ENCODE measurements around the gene THEMIS.
"Not testable (repeated sequence)": the region's sequence is repeated elsewhere in the genome, so short reads cannot be mapped to it uniquely, and the experiment has no call there.

Gene THEMIS

GRCh38 chr6:127886603-127887002, 14.3 kb downstream of the THEMIS start:
- no peak overlapping the region for H3K9ac ChIP-seq (ENCODE audit: low read length)
- H3K36me3 ChIP-seq (replicated peaks; ENCODE audit: insufficient read depth, low read length), result no peaks in the 10 kb centered on the region
- no peaks in the 10 kb centered on the region for H3K9me3 ChIP-seq (replicated peaks; ENCODE audit: insufficient read depth, low read length)
- no peaks in the 10 kb centered on the region for H4K20me1 ChIP-seq (ENCODE audit: insufficient read depth, low read length)
- H3F3A ChIP-seq (ENCODE audit: insufficient read depth, low read length), result 0 out of 2 replicates have a peak, but pooled peaks cover 3% of the 10 kb centered on the region
- no peaks in the 10 kb centered on the region for H3K27me3 ChIP-seq (replicated peaks; ENCODE audit: insufficient read depth, low read length)
- peaks cover 13% of the 10 kb centered on the region for H3K4me1 ChIP-seq (ENCODE audit: low read length)
- TF ChIP-seq, protein P1, sequence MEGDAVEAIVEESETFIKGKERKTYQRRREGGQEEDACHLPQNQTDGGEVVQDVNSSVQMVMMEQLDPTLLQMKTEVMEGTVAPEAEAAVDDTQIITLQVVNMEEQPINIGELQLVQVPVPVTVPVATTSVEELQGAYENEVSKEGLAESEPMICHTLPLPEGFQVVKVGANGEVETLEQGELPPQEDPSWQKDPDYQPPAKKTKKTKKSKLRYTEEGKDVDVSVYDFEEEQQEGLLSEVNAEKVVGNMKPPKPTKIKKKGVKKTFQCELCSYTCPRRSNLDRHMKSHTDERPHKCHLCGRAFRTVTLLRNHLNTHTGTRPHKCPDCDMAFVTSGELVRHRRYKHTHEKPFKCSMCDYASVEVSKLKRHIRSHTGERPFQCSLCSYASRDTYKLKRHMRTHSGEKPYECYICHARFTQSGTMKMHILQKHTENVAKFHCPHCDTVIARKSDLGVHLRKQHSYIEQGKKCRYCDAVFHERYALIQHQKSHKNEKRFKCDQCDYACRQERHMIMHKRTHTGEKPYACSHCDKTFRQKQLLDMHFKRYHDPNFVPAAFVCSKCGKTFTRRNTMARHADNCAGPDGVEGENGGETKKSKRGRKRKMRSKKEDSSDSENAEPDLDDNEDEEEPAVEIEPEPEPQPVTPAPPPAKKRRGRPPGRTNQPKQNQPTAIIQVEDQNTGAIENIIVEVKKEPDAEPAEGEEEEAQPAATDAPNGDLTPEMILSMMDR (IDR thresholded peaks at IDR 0.05; ENCODE audit: low read length), result no peak
- no peak for TF ChIP-seq EZH2 (optimal IDR thresholded peaks at IDR 0.05; ENCODE audit: low read depth, low read length)
- no peak for TF ChIP-seq EZH2phosphoT487 (IDR thresholded peaks at IDR 0.05; ENCODE audit: low read length)
- H3K27ac ChIP-seq (ENCODE audit: low read length), result no peak overlapping the region
- no peak overlapping the region for H3K4me2 ChIP-seq (ENCODE audit: low read depth, low read length)
- no peaks in the 10 kb centered on the region for H3K79me2 ChIP-seq (ENCODE audit: low read length)
- H3K4me3 ChIP-seq (ENCODE audit: low read length), result no peak overlapping the region
- H3K9me2 ChIP-seq (replicated peaks; ENCODE audit: insufficient read depth, low read length), result no peaks in the 10 kb centered on the region
- DNase-seq, result no peak
- no peak overlapping the region for H2AFZ ChIP-seq (ENCODE audit: low read length)

GRCh38 chr6:127884134-127884533, 16.7 kb downstream of the THEMIS start:
- TF ChIP-seq, protein P1 (IDR thresholded peaks at IDR 0.05; ENCODE audit: low read length), result no peak

GRCh38 chr6:127881949-127882348, 18.9 kb downstream of the THEMIS start:
- not testable (repeated sequence) for H3K36me3 ChIP-seq (replicated peaks; ENCODE audit: insufficient read depth, low read length); H3K4me2 ChIP-seq (ENCODE audit: low read depth, low read length); H3K9ac ChIP-seq (ENCODE audit: low read length); H3K79me2 ChIP-seq (ENCODE audit: low read length); H4K20me1 ChIP-seq (ENCODE audit: insufficient read depth, low read length); H3K9me3 ChIP-seq (replicated peaks; ENCODE audit: insufficient read depth, low read length); H3K9me2 ChIP-seq (replicated peaks; ENCODE audit: insufficient read depth, low read length); H3K4me3 ChIP-seq (ENCODE audit: low read length); H3K27me3 ChIP-seq (replicated peaks; ENCODE audit: insufficient read depth, low read length); H2AFZ ChIP-seq (ENCODE audit: low read length)
- DNase-seq, result peak; percentile 62
- Histone ChIP-seq H3F3A (ENCODE audit: insufficient read depth, low read length) (peaks cover 16% of the 10 kb centered on the region), H3K27ac (ENCODE audit: low read length) (peak overlapping the region; percentile 70; the same call in 1 of the 2 replicates), H3K4me1 (ENCODE audit: low read length) (peaks cover 30% of the 10 kb centered on the region)

More at GRCh38 chr6:127884134-127884533, 16.7 kb downstream of the THEMIS start:
- Histone ChIP-seq H3K79me2 (ENCODE audit: low read length) (no peaks in the 10 kb centered on the region), H3K9ac (ENCODE audit: low read length) (no peak overlapping the region), H3K9me3 (replicated peaks; ENCODE audit: insufficient read depth, low read length) (no peaks in the 10 kb centered on the region), H3K4me3 (ENCODE audit: low read length) (no peak overlapping the region), H3K9me2 (replicated peaks; ENCODE audit: insufficient read depth, low read length) (no peaks in the 10 kb centered on the region), H3K27me3 (replicated peaks; ENCODE audit: insufficient read depth, low read length) (no peaks in the 10 kb centered on the region), H3K27ac (ENCODE audit: low read length) (no peak overlapping the region), H3K4me1 (ENCODE audit: low read length) (peaks cover 28% of the 10 kb centered on the region), H3F3A (ENCODE audit: insufficient read depth, low read length) (peaks cover 16% of the 10 kb centered on the region), H2AFZ (ENCODE audit: low read length) (no peak overlapping the region), H3K36me3 (replicated peaks; ENCODE audit: insufficient read depth, low read length) (no peaks in the 10 kb centered on the region), H4K20me1 (ENCODE audit: insufficient read depth, low read length) (no peaks in the 10 kb centered on the region), H3K4me2 (ENCODE audit: low read depth, low read length) (no peak overlapping the region)
- DNase-seq, result no peak

DNA sequence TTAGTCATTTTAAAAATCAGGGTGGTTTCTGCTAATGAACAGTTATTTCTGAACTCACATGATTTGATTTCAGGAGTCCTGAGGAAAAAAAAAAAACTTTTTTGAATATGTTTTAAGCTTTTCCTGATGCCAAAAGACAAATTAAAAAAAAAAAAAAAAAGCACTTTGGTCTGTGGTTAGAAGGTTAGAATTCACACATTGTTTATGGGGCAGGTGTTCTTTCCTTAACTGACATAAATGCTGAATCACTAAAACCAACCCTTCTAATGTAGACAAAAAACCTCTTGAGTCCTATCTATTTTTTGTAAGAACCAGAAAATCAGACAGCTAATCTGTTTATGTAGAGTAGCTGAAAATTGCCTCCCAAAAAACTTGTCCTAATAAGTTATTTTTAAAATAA, 20.4 kb downstream of the THEMIS start:
- H3K4me2 ChIP-seq (ENCODE audit: low read depth, low read length), result peak overlapping the region; percentile 21
- no peaks in the 10 kb centered on the region for H3K36me3 ChIP-seq (replicated peaks; ENCODE audit: insufficient read depth, low read length)
- no peaks in the 10 kb centered on the region for H3K27me3 ChIP-seq (replicated peaks; ENCODE audit: insufficient read depth, low read length)
- H4K20me1 ChIP-seq (ENCODE audit: insufficient read depth, low read length), result no peaks in the 10 kb centered on the region
- H2AFZ ChIP-seq (ENCODE audit: low read length), result no peak overlapping the region
- H3K4me3 ChIP-seq (ENCODE audit: low read length), result no peak overlapping the region
- DNase-seq, result peak; percentile 91
- H3K9me3 ChIP-seq (replicated peaks; ENCODE audit: insufficient read depth, low read length), result no peaks in the 10 kb centered on the region
- no peaks in the 10 kb centered on the region for H3K9me2 ChIP-seq (replicated peaks; ENCODE audit: insufficient read depth, low read length)
- TF ChIP-seq EZH2 (optimal IDR thresholded peaks at IDR 0.05; ENCODE audit: low read depth, low read length), result no peak
- TF ChIP-seq, protein P1 (IDR thresholded peaks at IDR 0.05; ENCODE audit: low read length), result no peak
- no peak for TF ChIP-seq EZH2phosphoT487 (IDR thresholded peaks at IDR 0.05; ENCODE audit: low read length)
- H3K4me1 ChIP-seq (ENCODE audit: low read length), result peaks cover 30% of the 10 kb centered on the region
- no peaks in the 10 kb centered on the region for H3K79me2 ChIP-seq (ENCODE audit: low read length)
- no peak overlapping the region for H3K9ac ChIP-seq (ENCODE audit: low read length)
- H3F3A ChIP-seq (ENCODE audit: insufficient read depth, low read length), result peaks cover 16% of the 10 kb centered on the region
- H3K27ac ChIP-seq (ENCODE audit: low read length), result peak overlapping the region; percentile 70

Data from MM.1S (cell line).